Gastrocnemius medialis (tissue), 4 donors: ENCODE data around the gene ACTL10. TPM values are rescaled to one million over a fixed set of nuclear protein-coding genes. Genes with fewer than 3 reads are reported as not detected.

Experiments
- ATAC-seq, 2 donors: fragments of 150-250 bp; one replicate each; pipeline ENCODE4 v1.9.1; 2016
- DNase-seq, 2 donors: peaks; one replicate each; pipeline ENCODE4 v3.0.0-alpha.2; 2019
- H3K27ac ChIP-seq, 4 donors: fragments of 200-600 bp; sonication (generic); 1 replicate in 1 of 4; 2 replicates in 3 of 4; pipeline ENCODE4 v1.5.1; 2016 to 2018; ENCODE audit warnings: mild to moderate bottlenecking in 2 of 4, moderate library complexity in 1 of 4
- H3K27me3 ChIP-seq, 3 donors: fragments of 200-600 bp; sonication (generic) in 2 of 3; 1 replicate in 1 of 3; 2 replicates in 2 of 3; pipeline versions ENCODE4 v1.5.1 to v1.6.0; 2016 to 2019; ENCODE audit warnings: mild to moderate bottlenecking in 1 of 3, moderate library complexity in 1 of 3
- H3K36me3 ChIP-seq, 2 donors: fragments of 200-600 bp; sonication (generic) in 1 of 2; one replicate each; pipeline ENCODE4 v1.5.1; 2017 to 2018
- H3K4me1 ChIP-seq, 2 donors: fragments of 200-600 bp; sonication (generic) in 1 of 2; one replicate each; pipeline ENCODE4 v1.5.1; 2016 to 2017; ENCODE audit warnings: mild to moderate bottlenecking in 2 of 2
- H3K4me3 ChIP-seq, 4 donors: fragments of 200-600 bp; sonication (generic) in 3 of 4; 1 replicate in 1 of 4; 2 replicates in 3 of 4; pipeline ENCODE4 v1.5.1; 2016 to 2019; ENCODE audit warnings: mild to moderate bottlenecking in 2 of 4
- H3K9me3 ChIP-seq, 3 donors: fragments of 200-600 bp; sonication (generic) in 2 of 3; 1 replicate in 1 of 3; 2 replicates in 2 of 3; pipeline ENCODE4 v1.5.1; 2016 to 2019
- POLR2A ChIP-seq, 2 donors: fragments of 450-650 bp; IDR thresholded peaks; one replicate each; pipeline ENCODE4 v1.6.1; 2017; ENCODE audit warnings: antibody characterized with exemption in 2 of 2, mild to moderate bottlenecking in 2 of 2, moderate library complexity in 2 of 2
- in situ Hi-C, 4 donors: fragments of 200-750 bp; cut with MboI; loops; one replicate each; pipeline versions ENCODE4 v1.15.0 to v1.8.0; 2017; ENCODE audit warnings: low sequenced_read_pairs in 4 of 4
- intact Hi-C: fragments of 100-400 bp; cut with DNase I; formaldehyde crosslinking; loops from one replicate; pipeline ENCODE4 v1.15.1; 2023; ENCODE audit warnings: low total_unique reads
- total RNA-seq, 4 donors: library from RNA; depleted of rRNA; stranded (reverse); fragments of >200 nt; gene quantifications; one replicate each; pipeline versions ENCODE4 v1.1.0 to v1.2.3, GENCODE V29; 2016
- TF ChIP-seq, protein P1 (sequence below), 5 experiments: fragments of 450-650 bp in 3 of 5; fragments of 200-600 bp in 2 of 5; sonication (generic) in 2 of 5; IDR thresholded peaks in 4 of 5; conservative IDR thresholded peaks in 1 of 5; 1 replicate in 4 of 5; 2 replicates in 1 of 5; pipeline ENCODE4 v1.5.1; 2016 to 2019; ENCODE audit warnings: antibody characterized with exemption in 5 of 5, mild to moderate bottlenecking in 3 of 5, moderate library complexity in 3 of 5

ACTL10 gene
- total RNA-seq, 4 donors from 2014 or later, result 0.22 to 0.39 TPM; not detected in 2

GRCh38 chr20:33688938-33689424 is 22.2 kb downstream of the ACTL10 start:
- no peaks in the 10 kb centered on the region for H3K27me3 ChIP-seq
- in situ Hi-C loops, result no loop called here
- DNase-seq (no peak), ATAC-seq (no peak)
- H3K36me3 ChIP-seq, result no peaks in the 10 kb centered on the region
- H3K9me3 ChIP-seq, result no peaks in the 10 kb centered on the region
- no peak overlapping the region for H3K4me3 ChIP-seq
- TF ChIP-seq POLR2A (IDR thresholded peaks at IDR 0.05), result no peak
- TF ChIP-seq, protein P1, sequence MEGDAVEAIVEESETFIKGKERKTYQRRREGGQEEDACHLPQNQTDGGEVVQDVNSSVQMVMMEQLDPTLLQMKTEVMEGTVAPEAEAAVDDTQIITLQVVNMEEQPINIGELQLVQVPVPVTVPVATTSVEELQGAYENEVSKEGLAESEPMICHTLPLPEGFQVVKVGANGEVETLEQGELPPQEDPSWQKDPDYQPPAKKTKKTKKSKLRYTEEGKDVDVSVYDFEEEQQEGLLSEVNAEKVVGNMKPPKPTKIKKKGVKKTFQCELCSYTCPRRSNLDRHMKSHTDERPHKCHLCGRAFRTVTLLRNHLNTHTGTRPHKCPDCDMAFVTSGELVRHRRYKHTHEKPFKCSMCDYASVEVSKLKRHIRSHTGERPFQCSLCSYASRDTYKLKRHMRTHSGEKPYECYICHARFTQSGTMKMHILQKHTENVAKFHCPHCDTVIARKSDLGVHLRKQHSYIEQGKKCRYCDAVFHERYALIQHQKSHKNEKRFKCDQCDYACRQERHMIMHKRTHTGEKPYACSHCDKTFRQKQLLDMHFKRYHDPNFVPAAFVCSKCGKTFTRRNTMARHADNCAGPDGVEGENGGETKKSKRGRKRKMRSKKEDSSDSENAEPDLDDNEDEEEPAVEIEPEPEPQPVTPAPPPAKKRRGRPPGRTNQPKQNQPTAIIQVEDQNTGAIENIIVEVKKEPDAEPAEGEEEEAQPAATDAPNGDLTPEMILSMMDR (IDR thresholded peaks at IDR 0.05 in 4 of 5, conservative IDR thresholded peaks at IDR 0.05 in 1 of 5), result no peak
- H3K27ac ChIP-seq, result no peak overlapping the region
- intact Hi-C loops, result no loop called here
- peaks cover 5 to 11% of the 10 kb centered on the region in 2 donors for H3K4me1 ChIP-seq

GRCh38 chr20:33689493-33689892 is 22.8 kb downstream of the ACTL10 start:
- H3K36me3 ChIP-seq, result no peaks in the 10 kb centered on the region
- intact Hi-C loops (no loop called here), in situ Hi-C loops (no loop called here)
- TF ChIP-seq, protein P1 (IDR thresholded peaks at IDR 0.05 in 4 of 5, conservative IDR thresholded peaks at IDR 0.05 in 1 of 5), result no peak
- TF ChIP-seq POLR2A (IDR thresholded peaks at IDR 0.05), result no peak
- no peaks in the 10 kb centered on the region for H3K9me3 ChIP-seq
- peaks cover 5 to 11% of the 10 kb centered on the region in 2 donors for H3K4me1 ChIP-seq
- H3K27ac ChIP-seq, result no peak overlapping the region
- H3K4me3 ChIP-seq, result no peak overlapping the region
- H3K27me3 ChIP-seq, result no peaks in the 10 kb centered on the region
- ATAC-seq (no peak), DNase-seq (no peak)

GRCh38 chr20:33689973-33690372 is 23.2 kb downstream of the ACTL10 start:
- Histone ChIP-seq H3K4me3 (no peak overlapping the region), H3K9me3 (no peaks in the 10 kb centered on the region), H3K27me3 (no peaks in the 10 kb centered on the region), H3K36me3 (no peaks in the 10 kb centered on the region), H3K27ac (no peak overlapping the region), H3K4me1 (peaks cover 5 to 11% of the 10 kb centered on the region in 2 donors)
- TF ChIP-seq, protein P1 (IDR thresholded peaks at IDR 0.05 in 4 of 5, conservative IDR thresholded peaks at IDR 0.05 in 1 of 5), result no peak
- TF ChIP-seq POLR2A (IDR thresholded peaks at IDR 0.05), result no peak
- no peak for DNase-seq
- in situ Hi-C loops (no loop called here), intact Hi-C loops (no loop called here)
- ATAC-seq, result no peak

DNA sequence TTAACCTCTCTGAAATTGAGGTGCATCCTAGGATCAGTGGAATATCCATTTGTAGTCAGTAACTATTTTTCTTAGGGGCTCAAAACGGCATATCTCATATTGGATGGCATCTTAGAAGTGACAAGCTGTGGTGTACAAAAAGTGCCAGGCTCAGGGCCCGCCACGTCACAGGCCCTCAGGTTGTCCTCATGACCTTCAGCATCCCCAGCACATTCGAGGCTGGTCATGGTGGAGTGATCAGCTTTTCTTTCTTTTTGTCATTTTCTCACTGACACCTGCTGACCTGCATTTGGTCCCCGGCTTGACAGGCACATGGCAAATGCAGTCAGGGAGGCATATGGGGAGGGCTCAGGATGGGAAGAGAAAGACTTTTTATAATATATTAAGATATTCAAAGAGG is 26.5 kb downstream of the ACTL10 start:
- Histone ChIP-seq H3K27me3 (no peaks in the 10 kb centered on the region), H3K36me3 (no peaks in the 10 kb centered on the region), H3K9me3 (no peaks in the 10 kb centered on the region), H3K4me3 (no peak overlapping the region), H3K4me1 (no peaks in the 10 kb centered on the region), H3K27ac (no peak overlapping the region)
- TF ChIP-seq, protein P1 (IDR thresholded peaks at IDR 0.05 in 4 of 5, conservative IDR thresholded peaks at IDR 0.05 in 1 of 5), result no peak
- no peak for TF ChIP-seq POLR2A (IDR thresholded peaks at IDR 0.05)
- intact Hi-C loops (no loop called here), in situ Hi-C loops (no loop called here)
- ATAC-seq (no peak), DNase-seq (no peak)
